Measurements from ENCODE around the gene FHOD1. TPM values are rescaled to one million over a fixed set of nuclear protein-coding genes. Genes with fewer than 3 reads are reported as not detected.

The FHOD1 gene
- total and polyA plus RNA-seq, 2 of the 4 experiments (the other 2 are of a cell fraction): 13.8 to 64.0 TPM

GRCh38 chr16:67206838-67207248 is 40.4 kb downstream of the FHOD1 start:
- in situ Hi-C loops (cut with MboI; ENCODE audit: low sequenced_read_pairs): no loop called here
- no peak overlapping the region for H3K56ac ChIP-seq (ENCODE audit: extremely low read depth, insufficient read depth, low read length)
- ATAC-seq (ENCODE audit: low read depth): no peak
- peaks cover 18% of the 10 kb centered on the region for H3K36me3 ChIP-seq (ENCODE audit: control insufficient read depth, insufficient read depth, low read length)
- H4K8ac ChIP-seq (ENCODE audit: low read depth in 2 of 2, low read length in 2 of 2): no peak overlapping the region
- peaks cover 20% of the 10 kb centered on the region for H3K9me1 ChIP-seq (ENCODE audit: insufficient read depth, low read length)
- no peak overlapping the region for H3K14ac ChIP-seq (replicated peaks; ENCODE audit: low read depth, low read length)
- H3K27ac ChIP-seq (ENCODE audit: insufficient read depth, low read length): no peak overlapping the region
- H3K9me3 ChIP-seq (ENCODE audit: control insufficient read depth, insufficient read depth, low read length): no peaks in the 10 kb centered on the region
- 0 out of 2 replicates have a peak, but pooled peaks cover 6% of the 10 kb centered on the region for H4K20me1 ChIP-seq (ENCODE audit: insufficient read depth, low read length)
- 100% methylated on average over 1 of the region's 3 CpGs; no CpG with 5 or more reads in 1 of the 2 experiments for WGBS, 2 experiments (ENCODE audit: extremely low coverage in 2 of 2, insufficient read length in 1 of 2)
- no peak overlapping the region for H4K5ac ChIP-seq (ENCODE audit: low read depth, low read length)
- H2AK9ac ChIP-seq (replicated peaks; ENCODE audit: low read depth, low read length, poor library complexity): peak overlapping the region; percentile 85
- dilution Hi-C loops (cut with HindIII; ENCODE audit: low sequenced_read_pairs, unreplicated experiment): no loop called here
- ChIA-PET CTCF (no interaction called here), POLR2A (ENCODE audit: unreplicated experiment) (no interaction called here)
- H2BK15ac ChIP-seq (ENCODE audit: low read depth, low read length): no peak overlapping the region
- H3K4me1 ChIP-seq (ENCODE audit: control insufficient read depth, insufficient read depth, low read length): peaks cover 8% of the 10 kb centered on the region
- no peak overlapping the region for H3K23ac ChIP-seq (ENCODE audit: low read depth, low read length)
- peak overlapping the region; percentile 35; the same call in 1 of the 2 replicates for H2AK5ac ChIP-seq (ENCODE audit: low read depth, low read length)
- H3K27me3 ChIP-seq (ENCODE audit: control insufficient read depth, insufficient read depth, low read length): no peaks in the 10 kb centered on the region
- peak overlapping the region; percentile 51 for H2AFZ ChIP-seq (replicated peaks; ENCODE audit: low read length, poor library complexity)
- TF ChIP-seq CEBPB (IDR thresholded peaks at IDR 0.05; ENCODE audit: low read depth, low read length) (no peak), FOS (IDR thresholded peaks at IDR 0.05; ENCODE audit: low read depth, low read length) (no peak), USF2 (IDR thresholded peaks at IDR 0.05; ENCODE audit: low read depth, low read length) (no peak), CHD1 (IDR thresholded peaks at IDR 0.05; ENCODE audit: low read depth, low read length) (no peak), MAZ (IDR thresholded peaks at IDR 0.05; ENCODE audit: borderline replicate concordance, low read depth, low read length) (no peak), RFX5 (IDR thresholded peaks at IDR 0.05; ENCODE audit: low read depth, low read length) (no peak), NFE2L2 (IDR thresholded peaks at IDR 0.05; ENCODE audit: low read depth, low read length) (no peak), ELK1 (IDR thresholded peaks at IDR 0.05; ENCODE audit: borderline replicate concordance, low read depth, low read length) (no peak), BHLHE40 (IDR thresholded peaks at IDR 0.05; ENCODE audit: low read depth, low read length) (no peak), RCOR1 (IDR thresholded peaks at IDR 0.05; ENCODE audit: insufficient replicate concordance, low read length) (no peak), SMC3 (IDR thresholded peaks at IDR 0.05; ENCODE audit: low read depth, low read length) (no peak), CTCF (conservative IDR thresholded peaks at IDR 0.05; ENCODE audit: low read depth, low read length) (no peak), MAFK (IDR thresholded peaks at IDR 0.05; ENCODE audit: low read depth, low read length) (no peak), MXI1 (IDR thresholded peaks at IDR 0.05; ENCODE audit: borderline replicate concordance, low read depth, low read length) (no peak), RAD21 (IDR thresholded peaks at IDR 0.05; ENCODE audit: low read length) (no peak), POLR2A (IDR thresholded peaks at IDR 0.05; ENCODE audit: low read depth, low read length) (no peak)
- no peak overlapping the region for H2BK5ac ChIP-seq (ENCODE audit: low read depth, low read length, poor library complexity, severe bottlenecking)
- no peak overlapping the region for H4K91ac ChIP-seq (ENCODE audit: insufficient read depth, low read depth, low read length)
- H2BK20ac ChIP-seq (ENCODE audit: low read depth, low read length): no peak overlapping the region
- no peak overlapping the region for H2BK120ac ChIP-seq (ENCODE audit: low read depth, low read length)
- no peak for DNase-seq
- H3K4me2 ChIP-seq (ENCODE audit: low read depth, low read length): no peak overlapping the region
- no TSS peak for BruUV-seq (replicated peaks)
- intact Hi-C loops (cut with micrococcal nuclease): no loop called here
- H3K4ac ChIP-seq (ENCODE audit: low read depth, low read length): no peak overlapping the region; the same call in 1 of the 2 replicates
- H3K9ac ChIP-seq (ENCODE audit: low read depth, low read length): no peak overlapping the region
- no peak overlapping the region for H3K18ac ChIP-seq (ENCODE audit: low read depth, low read length)
- H3K79me1 ChIP-seq (ENCODE audit: low read depth in 1 of 2, low read length in 2 of 2): peaks cover 0 to 9% of the 10 kb centered on the region in 2 experiments; a peak in 1 of 4 replicates
- H3K4me3 ChIP-seq (ENCODE audit: insufficient read depth, low read depth, low read length): no peak overlapping the region
